ENCODE results near the gene PSORS1C2.

GRCh38 chr6:31165986-31166385 lies 27.1 kb upstream of the PSORS1C2 start:
- TF ChIP-seq CTCF (optimal IDR thresholded peaks at IDR 0.05 in 1 of 3, IDR thresholded peaks at IDR 0.05 in 1 of 3, conservative IDR thresholded peaks at IDR 0.05 in 1 of 3; ENCODE audit: extremely low read depth in 1 of 3, insufficient read depth in 2 of 3, low read length in 3 of 3), result no peak
- no peak for TF ChIP-seq EZH2 (IDR thresholded peaks at IDR 0.05; ENCODE audit: low read length)

All from keratinocyte (primary cell).